HG03378 (cell line): ENCODE results near the gene HES4.
"Not testable (repeated sequence)": the region's sequence is repeated elsewhere in the genome, so short reads cannot be mapped to it uniquely, and the experiment has no call there.

Experiments used
- ATAC-seq: cut with Tn5 transposase; IDR thresholded peaks from one replicate; pipeline ENCODE4 v1.9.1; 2021; ENCODE audit warnings: mild to moderate bottlenecking, moderate library complexity; ENCODE audit not compliant: unreplicated experiment

HES4 gene

DNA sequence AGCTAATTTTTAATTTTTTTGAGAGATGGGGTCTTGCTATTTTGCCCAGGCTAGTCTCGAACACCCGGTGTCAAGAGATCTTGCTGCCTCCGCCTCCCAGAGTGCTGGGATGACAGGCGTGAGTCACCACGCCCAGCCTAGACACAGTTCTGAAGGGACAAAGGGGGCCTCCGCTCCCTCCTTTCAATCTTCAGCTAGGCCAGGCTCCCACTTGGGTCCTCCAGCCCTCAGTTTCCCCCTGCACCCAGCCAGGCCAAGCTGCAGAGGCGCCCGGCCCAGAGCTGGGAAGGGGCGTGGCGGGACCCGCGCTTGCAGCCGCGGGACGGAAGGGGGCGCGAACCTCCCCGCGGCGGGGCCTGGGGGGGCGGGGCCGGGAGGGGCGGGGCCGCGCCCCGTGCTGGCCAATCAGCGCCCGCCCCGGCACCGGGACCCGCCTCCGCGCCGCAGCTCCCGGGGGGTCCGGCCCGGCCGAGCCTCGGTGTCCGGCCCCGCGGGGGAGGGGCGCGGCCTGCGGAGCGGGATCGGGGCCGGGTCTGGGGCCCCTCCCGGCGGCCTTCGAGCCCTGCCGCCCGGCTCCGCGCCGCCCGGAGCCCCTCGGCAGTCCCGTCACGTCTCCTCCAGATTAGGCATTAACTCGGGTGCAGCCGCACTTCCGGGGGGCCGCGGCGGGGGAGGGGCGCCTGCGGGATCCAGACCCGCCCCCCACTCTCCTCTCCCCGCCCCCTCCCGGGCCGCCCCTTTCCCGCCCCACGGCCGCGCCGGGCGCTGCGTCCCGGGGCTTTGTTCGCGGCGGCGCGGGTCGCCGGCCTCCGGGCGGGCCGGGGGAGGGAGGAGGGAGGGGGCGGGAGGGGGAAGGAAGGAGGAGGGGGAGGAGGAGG, 19.5 kb upstream of the HES4 start:
- ATAC-seq = peak; percentile 39

DNA sequence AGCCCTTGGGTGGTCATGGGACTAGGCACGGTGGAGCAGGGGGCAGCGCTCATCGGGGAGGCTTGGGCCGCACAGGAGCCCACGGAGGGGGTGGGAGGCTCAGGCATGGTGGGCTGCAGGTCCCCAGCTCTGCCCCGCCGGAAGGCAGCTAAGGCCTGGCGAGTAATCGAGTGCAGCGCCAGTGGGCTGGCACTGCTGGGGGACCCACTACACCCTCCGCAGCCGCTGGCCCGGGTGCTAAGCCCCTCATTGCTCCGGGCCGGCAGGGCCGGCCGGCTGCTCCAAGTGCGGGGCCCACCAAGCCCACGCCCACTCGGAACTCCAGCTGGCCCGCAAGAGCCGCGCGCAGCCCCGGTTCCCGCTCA, 18.4 kb upstream of the HES4 start:
- ATAC-seq = not testable (repeated sequence)

DNA sequence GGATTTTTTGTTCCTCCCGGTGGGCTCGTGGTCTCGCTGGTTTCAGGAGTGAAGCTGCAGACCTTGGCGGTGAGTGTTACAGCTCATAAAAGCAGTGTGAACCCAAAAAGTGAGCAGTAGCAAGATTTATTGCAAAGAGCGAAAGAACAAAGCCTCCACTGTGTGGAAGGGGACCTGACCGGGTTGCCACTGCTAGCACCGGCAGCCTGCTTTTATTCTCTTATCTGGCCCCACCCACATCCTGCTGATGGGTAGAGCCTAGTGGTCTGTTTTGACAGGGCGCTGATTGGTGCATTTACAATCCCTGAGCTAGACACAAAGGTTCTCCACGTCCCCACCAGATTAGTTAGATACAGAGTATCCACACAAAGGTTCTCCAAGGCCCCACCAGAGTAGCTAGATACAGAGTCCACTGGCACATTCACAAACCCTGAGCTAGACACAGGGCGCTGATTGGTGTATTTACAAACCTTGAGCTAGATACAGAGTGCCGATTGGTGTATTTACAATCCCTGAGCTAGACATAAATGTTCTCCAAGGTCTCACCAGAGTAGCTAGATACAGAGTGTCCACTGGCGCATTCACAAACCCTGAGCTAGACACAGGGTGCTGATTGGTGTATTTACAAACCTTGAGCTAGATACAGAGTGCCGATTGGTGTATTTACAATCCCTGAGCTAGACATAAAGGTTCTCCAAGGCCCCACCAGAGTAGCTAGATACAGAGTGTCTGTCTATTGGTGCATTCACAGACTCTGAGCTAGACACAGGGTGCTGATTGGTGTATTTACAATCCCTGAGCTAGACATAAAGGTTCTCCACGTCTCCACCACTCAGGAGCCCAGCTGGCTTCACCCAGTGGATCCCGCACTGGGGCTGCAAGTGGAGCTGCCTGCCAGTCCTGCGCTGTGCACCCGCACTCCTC, 17.8 kb upstream of the HES4 start:
- not testable (repeated sequence) for ATAC-seq

DNA sequence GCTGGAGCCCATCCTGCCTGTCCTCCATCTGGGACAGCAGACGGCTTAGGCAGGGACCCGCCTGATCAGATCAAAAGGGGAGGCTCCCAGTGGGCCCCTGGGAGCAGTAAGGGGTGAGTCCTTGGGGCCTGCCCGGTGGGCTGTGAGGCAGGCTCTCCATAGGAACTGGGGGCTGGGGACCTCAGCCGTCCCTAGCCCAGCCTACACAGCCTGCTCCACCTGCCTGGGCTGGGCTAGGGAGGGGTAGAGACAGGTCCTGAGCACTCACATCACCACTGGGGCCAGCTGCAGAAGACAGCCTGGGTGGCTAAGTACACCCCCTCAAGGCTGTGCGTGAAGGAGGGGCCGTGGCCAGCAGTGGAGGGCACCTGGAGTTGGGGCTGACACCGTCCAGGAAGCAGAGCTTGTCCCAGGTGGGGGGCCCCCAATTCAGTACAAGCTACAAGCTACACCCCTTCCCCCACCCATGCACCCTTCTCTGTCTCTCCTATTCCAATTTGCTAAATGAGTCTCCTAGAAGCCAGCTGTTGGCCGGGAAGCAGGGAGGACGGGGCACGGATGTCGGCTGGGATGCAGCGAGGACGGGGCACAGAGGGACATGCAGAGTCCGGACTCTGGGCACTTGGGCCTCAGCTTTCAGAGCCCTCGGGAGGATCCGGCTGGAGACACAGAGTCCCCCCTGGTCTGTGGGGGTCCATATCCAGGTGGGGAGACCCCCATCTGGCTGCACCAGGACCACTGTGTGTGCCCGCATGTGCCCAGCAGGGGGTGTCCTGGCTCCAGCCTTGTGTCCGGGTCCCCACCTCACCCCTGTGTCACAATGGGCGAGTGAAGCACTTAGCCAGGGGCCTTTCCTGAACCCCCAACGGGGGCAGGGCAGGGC, 15.1 kb upstream of the HES4 start:
- no peak for ATAC-seq

DNA sequence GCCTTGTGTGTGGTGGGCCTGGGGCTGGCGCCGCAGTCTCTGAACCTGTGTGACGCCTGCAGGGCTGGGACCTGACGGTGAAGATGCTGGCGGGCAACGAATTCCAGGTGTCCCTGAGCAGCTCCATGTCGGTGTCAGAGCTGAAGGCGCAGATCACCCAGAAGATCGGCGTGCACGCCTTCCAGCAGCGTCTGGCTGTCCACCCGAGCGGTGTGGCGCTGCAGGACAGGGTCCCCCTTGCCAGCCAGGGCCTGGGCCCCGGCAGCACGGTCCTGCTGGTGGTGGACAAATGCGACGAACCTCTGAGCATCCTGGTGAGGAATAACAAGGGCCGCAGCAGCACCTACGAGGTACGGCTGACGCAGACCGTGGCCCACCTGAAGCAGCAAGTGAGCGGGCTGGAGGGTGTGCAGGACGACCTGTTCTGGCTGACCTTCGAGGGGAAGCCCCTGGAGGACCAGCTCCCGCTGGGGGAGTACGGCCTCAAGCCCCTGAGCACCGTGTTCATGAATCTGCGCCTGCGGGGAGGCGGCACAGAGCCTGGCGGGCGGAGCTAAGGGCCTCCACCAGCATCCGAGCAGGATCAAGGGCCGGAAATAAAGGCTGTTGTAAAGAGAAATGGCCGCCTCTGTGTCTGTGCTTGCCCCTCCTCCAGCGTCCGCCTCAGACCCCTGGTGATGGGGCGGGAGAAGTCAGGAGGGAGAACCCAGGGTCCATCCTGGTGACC, 14.2 kb upstream of the HES4 start:
- ATAC-seq = no peak

DNA sequence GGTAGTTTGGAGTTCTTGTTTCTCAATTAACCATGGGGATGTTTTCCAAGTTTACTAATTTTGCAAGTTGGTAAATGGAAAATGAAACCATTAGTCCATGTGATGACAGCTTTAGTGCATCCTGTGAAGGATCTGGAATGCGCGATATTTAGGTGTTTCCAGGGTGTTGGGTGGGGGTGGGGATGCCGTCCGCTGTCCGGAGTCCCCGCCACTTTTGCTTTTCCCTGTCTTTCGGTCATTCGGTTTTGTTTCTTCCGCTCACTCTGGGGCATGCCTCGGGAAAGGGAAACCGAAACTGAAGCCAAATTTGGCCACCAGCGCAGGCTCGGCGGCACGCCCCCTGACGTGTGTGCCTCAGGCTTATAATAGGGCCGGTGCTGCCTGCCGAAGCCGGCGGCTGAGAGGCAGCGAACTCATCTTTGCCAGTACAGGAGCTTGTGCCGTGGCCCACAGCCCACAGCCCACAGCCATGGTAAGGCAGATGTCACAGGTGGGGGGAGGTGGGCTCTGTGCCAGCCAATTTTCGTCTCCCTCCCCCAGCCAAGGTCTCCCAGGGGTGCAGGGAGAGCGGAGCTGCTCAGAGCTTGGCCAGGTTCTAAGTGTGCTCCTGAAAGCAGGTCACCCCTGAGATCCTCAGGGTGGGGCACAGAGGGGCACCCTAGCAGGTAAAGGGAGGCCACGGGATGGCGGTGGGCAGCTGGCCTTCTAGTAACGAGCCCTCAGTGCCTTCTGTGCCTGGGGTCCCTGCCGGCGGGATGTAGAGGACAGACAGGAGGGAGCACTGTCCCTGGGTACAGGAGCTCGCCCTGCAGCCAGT, 13.4 kb upstream of the HES4 start, which contains the start of gene ISG15:
Gene ISG15, plus strand, starts transcription at position 393 of the 817 bp plus-strand sequence. Its CDS starts 77 bp downstream, at position 470.
- peak; percentile 83 for ATAC-seq

DNA sequence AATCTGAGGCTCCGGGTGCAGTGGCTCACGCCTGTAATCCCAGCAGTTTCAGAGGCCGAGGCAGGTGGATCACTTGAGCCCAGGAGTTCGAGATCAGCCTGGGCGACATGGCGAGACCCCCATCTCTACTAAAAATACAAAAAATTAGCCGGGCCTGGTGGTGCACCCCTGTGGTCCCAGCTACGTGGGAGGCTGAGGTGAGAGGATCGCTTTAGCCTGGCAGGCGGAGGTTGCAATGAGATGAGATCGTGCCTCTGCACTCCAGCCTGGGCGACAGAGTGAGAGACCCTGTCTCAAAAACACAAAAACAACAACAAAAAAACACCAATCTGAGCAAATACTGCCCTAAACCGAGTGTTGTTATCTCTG, 12.8 kb upstream of the HES4 start:
- not testable (repeated sequence) for ATAC-seq

DNA sequence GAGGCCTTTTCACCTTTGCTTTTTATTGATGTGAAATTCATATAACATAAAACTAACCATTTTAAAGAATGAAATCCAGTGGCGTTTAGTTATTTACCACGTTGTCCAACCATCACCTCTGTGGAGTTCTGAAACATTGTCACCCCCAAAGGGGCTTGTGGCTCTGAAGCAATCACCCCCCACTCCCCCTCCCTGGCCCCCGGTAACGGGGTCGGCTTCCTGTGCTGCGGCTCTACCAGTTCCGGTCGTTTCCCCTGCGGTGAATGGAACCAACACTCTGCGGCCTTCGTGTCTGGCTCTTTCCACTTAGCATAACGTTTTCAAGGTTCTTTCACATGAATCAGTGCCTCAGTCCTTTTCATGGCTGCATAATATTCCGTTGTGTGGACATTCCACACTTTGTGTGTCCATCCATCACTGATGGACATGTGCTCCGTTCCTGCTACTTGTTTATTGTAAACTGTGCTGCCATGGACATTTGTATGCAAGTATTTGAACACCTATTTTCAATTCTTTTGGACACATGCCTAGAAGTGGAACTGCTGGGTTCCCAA, 11.6 kb upstream of the HES4 start:
- no peak for ATAC-seq

DNA sequence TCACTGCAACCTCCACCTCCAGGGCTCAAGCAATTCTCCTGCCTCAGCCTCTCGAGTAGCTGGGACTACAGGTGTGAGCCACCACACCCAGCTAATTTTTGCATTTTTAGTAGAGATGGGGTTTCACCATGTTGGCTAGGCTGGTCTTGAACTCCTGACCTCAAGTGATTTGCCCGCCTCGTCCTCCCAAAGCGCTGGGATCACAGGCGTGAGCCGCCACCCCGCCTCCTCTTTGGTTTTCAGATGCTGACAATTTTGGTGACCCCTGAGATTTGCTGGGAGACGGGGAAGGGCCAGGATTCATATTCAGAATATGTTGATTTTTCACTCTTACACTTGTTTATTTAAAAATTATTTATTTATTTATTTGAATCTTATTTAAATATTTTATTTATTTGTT, 10.2 kb upstream of the HES4 start:
- not testable (repeated sequence) for ATAC-seq

DNA sequence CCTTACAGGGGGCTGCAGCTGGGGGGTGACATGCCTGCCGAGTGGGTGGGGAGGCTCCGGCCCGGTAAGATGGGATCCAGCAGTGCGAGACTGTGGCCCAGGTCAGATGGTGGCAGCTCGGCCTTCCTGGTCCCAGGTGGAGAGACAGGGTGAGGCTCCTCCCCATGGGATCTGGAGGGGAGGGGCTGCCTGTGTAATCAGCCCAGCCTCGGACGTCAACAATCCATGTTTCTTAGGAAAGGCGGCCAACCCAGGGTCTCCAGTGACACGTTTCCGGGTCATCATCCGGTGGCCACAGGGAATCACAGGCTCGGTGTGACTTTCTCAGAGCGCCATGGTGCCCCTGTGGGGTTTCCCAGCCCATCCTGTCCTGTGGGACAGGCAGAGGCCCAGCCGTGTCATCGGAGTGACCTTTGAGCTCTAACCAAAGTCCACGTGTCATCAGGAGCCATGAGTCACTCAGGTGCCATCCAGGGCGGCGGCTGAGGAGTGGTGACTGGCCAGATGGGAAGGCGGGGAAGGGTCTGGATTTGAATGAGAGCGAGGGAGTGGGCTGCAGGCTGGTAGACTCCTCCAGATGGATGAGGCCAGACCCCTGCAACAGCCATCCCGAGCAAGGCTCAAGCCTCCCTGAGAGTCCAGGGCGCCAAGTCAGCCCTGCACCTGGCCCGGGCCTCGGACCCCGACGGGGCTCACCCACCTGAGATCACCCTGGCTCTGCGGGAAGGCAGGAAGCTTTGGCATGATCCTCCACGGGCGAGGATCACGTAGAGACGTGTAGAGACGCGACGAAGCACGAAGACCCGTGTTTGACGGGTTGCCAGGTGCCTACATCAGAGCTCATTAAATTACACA, 6.6 kb upstream of the HES4 start:
- ATAC-seq = no peak

DNA sequence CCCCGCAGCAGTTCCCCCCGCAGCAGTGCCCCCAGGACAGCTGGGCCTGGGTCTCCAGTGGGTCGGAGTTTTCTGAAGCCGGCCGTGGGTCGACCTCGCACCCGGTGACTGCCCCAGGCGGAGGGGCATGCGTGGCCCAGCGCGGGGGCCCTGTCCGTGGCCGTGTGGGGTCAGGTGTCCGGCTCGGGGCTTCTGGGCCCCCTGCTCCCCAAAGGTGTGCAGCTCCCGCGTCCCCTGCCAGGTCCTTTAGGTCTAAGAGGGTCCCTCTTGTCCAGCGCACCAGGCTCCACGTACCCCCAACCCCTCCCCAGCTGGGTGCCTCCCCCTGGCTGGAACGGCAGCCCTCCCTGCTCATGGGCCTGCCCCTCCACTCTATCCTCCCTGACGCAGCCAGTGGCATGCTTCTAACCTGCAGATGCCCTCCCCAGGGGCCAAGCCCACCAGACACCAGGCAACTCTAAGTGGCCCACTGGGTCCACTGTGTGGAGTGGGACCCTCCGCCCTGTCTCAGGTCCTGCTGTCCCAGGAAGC, 5.9 kb upstream of the HES4 start:
- no peak for ATAC-seq

DNA sequence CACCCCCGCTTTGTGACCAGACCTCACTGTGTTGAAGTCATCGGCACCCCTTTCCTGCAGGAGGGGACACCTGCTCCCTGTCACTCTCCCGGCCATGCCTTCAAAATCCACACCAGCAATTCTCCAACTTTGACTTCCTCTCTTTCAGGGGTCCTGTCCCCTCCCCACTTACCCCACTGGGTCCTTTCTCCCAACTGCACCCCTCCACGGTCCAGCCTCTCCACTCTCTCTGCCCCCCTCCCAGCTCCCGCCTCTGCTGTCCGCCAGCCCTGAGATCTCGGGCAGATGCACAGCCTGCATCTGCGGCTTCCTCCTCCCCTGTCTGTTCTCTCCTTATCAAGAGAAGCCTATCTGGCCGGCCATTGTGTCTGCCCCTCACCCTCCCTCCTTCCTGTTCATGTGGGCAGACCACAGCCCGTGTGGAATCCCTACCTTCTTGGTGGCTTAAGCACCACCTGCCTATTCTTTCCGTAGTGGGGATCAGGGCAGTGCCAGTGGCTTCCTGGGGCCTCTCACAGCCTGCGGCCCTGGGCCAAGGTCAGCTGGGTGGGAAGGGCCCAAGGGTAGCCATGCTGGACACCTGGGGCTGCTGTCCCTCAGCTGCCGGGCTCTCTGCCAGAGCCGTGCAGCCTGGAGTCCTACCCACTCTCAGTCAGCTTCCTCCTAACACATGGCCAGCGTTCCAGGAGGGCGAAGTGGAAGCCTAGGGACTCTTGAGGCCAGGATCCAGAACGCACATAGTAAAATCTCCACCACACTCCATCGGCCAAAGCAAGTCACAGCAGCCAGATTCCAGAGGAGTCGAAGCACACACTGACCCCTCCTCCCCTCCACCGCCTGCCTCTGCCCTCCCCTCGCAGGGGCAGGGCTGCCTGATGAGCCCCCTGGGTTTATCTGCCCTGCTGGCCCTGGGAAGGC, 5.1 kb upstream of the HES4 start:
- ATAC-seq = no peak

DNA sequence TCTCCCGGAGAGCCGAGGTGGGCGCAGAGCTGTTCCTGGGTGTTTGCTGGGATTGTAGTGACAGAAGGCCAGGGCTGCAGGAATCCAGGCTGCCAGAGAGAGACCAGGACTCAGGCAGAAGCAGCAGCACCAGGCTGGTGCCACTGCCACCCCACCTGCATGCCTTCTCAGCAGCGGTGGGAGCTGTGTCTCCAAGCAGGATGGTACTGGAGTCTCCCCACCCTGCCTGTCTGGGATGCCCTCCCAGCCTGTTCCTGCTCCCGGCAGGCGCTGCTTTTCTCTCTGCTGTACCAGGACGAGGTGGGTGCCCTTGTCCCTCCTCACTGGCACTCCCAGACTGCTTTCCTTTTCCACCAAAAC, 4.5 kb upstream of the HES4 start:
- ATAC-seq = no peak

DNA sequence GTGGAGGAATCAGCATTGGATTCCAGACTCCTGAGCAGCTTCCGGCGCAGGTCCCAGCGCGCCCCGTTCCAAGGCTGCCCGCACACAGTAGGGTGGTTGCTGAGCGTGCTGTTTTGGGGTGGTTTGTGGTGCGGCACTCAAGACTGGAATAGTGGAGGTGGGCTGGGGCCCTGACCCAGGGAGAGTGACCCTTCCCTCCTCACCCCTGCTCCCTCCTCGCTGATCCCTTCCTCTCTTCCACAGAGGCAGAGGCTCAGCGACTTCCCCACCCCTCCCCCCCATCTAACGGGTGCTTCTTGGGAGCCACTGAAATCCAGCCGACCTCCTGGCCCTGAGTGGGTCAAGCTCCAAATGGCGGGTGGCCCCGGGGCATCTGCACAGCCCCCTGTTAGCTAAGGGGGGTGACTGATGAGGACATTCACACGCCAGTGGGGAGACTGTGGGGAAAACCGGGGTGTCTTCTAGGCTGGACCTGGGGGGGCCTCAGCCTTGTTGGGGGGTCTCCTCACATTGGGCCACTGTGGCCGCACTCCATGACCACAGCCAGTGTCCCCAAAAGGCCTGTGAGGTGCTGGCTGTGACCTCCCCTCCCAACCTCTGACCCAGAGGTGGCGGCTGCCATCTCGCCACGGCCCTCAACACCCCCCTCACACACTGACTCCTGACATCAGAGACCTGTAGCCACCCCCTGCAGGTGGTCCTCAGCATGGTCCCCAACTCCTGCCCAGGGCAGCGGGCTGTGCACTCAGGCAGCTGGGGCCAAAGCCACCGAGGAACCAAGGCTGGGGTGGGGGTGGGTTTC, 3.9 kb upstream of the HES4 start:
- ATAC-seq = no peak

DNA sequence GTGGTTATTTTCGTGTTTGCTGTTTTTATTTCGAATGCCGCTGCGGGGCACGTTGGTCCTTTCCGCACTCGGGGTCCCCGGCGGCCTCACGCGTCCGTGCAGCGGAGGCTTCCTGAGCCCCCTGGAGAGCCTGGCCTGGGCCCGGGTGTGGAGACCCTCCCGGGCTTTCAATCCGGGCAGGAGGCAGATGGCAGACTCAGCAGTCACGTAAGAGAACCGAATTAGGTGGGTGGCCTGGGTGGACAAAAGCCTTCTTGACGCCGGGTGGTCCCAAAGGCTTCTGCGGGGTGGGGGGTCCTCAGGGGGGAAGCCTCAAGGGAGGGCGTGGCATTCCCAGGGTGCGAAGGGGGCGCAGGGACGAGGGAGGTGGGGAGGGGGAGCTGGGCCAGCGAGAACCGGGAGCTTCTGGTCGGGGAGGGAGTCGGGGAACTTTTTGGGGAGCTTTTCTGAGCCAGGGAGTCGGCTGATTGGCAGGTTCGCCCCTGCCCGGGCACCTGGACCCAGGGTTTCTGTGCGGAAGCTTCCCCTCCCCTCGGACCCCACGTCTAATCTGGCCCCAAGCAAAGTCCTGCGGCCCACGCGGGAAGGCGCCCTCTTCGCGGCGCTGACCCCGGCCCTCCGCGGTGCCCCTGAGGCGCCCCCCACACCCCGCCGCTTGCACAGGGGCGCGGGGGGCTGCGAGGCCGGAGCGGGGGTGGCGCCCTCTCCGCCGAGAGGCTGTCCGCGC, 1.3 kb upstream of the HES4 start:
- no peak for ATAC-seq
